Measurements from ENCODE around the gene METAP1D.
"Not testable (repeated sequence)": the region's sequence is repeated elsewhere in the genome, so short reads cannot be mapped to it uniquely, and the experiment has no call there.

METAP1D gene

GRCh38 chr2:171965238-171965637, 34.5 kb upstream of the METAP1D start:
- TF ChIP-seq Cebpa-rat (IDR thresholded peaks at IDR 0.05), result no peak
- H3K9me3 ChIP-seq, result no peaks in the 10 kb centered on the region
- H3K4me2 ChIP-seq, result no peak overlapping the region
- H3K4me3 ChIP-seq, result no peak overlapping the region
- no peaks in the 10 kb centered on the region for H3K4me1 ChIP-seq
- H3K27me3 ChIP-seq, result no peaks in the 10 kb centered on the region
- no peak overlapping the region for H3K27ac ChIP-seq
- peaks cover 48% of the 10 kb centered on the region for H3K36me3 ChIP-seq
- H4K20me1 ChIP-seq, result peaks cover 17% of the 10 kb centered on the region; the same call in 1 of the 2 replicates
- no peak overlapping the region for H3K9ac ChIP-seq

DNA sequence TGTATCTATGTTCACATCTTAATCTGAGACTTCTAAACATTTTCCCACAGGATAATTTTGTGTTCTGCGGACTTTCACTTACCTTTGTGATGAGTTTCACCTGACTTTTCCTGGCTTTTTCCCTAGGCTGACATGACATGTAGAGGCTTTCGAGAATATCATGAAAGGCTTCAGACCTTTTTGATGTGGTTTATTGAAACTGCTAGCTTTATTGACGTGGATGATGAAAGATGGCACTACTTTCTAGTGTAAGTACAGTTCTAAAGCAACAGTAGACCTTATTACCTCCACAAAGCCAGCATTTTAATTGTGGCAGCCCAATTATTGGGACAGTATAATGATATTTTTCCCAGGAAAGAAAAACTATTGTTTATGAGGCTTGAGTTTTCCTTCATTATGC, 34.1 kb upstream of the METAP1D start:
- H3K4me2 ChIP-seq, result no peak overlapping the region
- no peak overlapping the region for H3K9ac ChIP-seq
- peaks cover 13% of the 10 kb centered on the region; the same call in 1 of the 2 replicates for H4K20me1 ChIP-seq
- no peaks in the 10 kb centered on the region for H3K9me3 ChIP-seq
- H3K36me3 ChIP-seq, result peaks cover 49% of the 10 kb centered on the region
- no peaks in the 10 kb centered on the region for H3K27me3 ChIP-seq
- no peak overlapping the region for H3K4me3 ChIP-seq
- no peak overlapping the region for H3K27ac ChIP-seq
- no peak for TF ChIP-seq Cebpa-rat (IDR thresholded peaks at IDR 0.05)
- H3K4me1 ChIP-seq, result no peaks in the 10 kb centered on the region

GRCh38 chr2:171966235-171966634, 33.5 kb upstream of the METAP1D start:
- Histone ChIP-seq H3K27ac (no peak overlapping the region), H3K27me3 (no peaks in the 10 kb centered on the region), H4K20me1 (0 out of 2 replicates have a peak, but pooled peaks cover 11% of the 10 kb centered on the region), H3K4me2 (no peak overlapping the region), H3K36me3 (peaks cover 49% of the 10 kb centered on the region), H3K9ac (no peak overlapping the region), H3K4me1 (no peaks in the 10 kb centered on the region), H3K9me3 (no peaks in the 10 kb centered on the region), H3K4me3 (no peak overlapping the region)
- no peak for TF ChIP-seq Cebpa-rat (IDR thresholded peaks at IDR 0.05)

GRCh38 chr2:171966688-171967087, 33.1 kb upstream of the METAP1D start:
- Histone ChIP-seq H3K4me2 (no peak overlapping the region), H3K36me3 (peaks cover 54% of the 10 kb centered on the region), H3K9me3 (no peaks in the 10 kb centered on the region), H3K27me3 (no peaks in the 10 kb centered on the region), H3K4me3 (no peak overlapping the region), H4K20me1 (0 out of 2 replicates have a peak, but pooled peaks cover 11% of the 10 kb centered on the region), H3K27ac (no peak overlapping the region), H3K9ac (no peak overlapping the region), H3K4me1 (no peaks in the 10 kb centered on the region)
- no peak for TF ChIP-seq Cebpa-rat (IDR thresholded peaks at IDR 0.05)

GRCh38 chr2:171968509-171968908, 31.2 kb upstream of the METAP1D start:
- Histone ChIP-seq H3K4me3 (no peak overlapping the region), H3K4me2 (no peak overlapping the region), H4K20me1 (0 out of 2 replicates have a peak, but pooled peaks cover 11% of the 10 kb centered on the region), H3K9ac (no peak overlapping the region), H3K36me3 (peaks cover 69% of the 10 kb centered on the region), H3K9me3 (no peaks in the 10 kb centered on the region), H3K27me3 (no peaks in the 10 kb centered on the region), H3K4me1 (no peaks in the 10 kb centered on the region), H3K27ac (no peak overlapping the region)
- no peak for TF ChIP-seq Cebpa-rat (IDR thresholded peaks at IDR 0.05)

DNA sequence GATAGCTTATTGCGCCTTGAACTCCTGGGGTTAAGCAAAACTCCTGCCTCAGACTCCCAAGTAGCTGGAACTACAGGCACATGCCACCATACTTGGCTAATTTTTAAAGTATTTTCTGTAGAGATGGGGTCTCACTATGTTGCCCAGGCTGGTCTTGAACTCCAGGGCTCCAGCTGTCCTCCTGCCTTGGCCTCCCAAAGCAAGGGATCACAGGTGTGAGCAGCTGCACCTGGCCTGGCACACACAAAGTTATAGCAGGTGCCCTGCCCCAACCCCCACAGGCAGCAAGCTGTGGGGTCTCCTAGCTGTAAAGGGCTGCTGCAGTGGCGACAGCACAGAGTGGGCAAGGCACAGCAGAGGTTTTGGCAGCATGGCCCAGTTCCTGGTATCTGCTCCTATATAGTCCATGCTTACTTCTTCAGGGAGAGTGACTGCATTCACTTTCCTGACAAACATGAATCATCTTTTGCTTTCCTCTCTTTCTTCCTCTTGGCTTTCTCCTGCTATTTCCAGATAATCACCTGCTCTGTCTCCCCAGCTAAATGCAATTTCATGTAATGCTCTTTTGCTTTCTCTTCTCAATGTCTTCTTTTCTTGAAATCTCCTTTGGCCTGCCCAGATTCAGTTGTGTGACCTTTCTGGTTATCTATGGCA, 27.3 kb upstream of the METAP1D start:
- Histone ChIP-seq H3K27me3 (no peaks in the 10 kb centered on the region), H3K4me1 (no peaks in the 10 kb centered on the region), H3K9me3 (no peaks in the 10 kb centered on the region), H3K9ac (no peak overlapping the region), H3K36me3 (peaks cover 79% of the 10 kb centered on the region), H4K20me1 (no peaks in the 10 kb centered on the region), H3K4me2 (no peak overlapping the region), H3K4me3 (no peak overlapping the region), H3K27ac (no peak overlapping the region)
- no peak for TF ChIP-seq Cebpa-rat (IDR thresholded peaks at IDR 0.05)

GRCh38 chr2:171979103-171979502, 20.6 kb upstream of the METAP1D start:
- Histone ChIP-seq H3K27ac (no peak overlapping the region), H3K9ac (no peak overlapping the region), H3K4me2 (no peak overlapping the region), H3K9me3 (no peaks in the 10 kb centered on the region), H3K27me3 (no peaks in the 10 kb centered on the region), H3K4me3 (no peak overlapping the region), H3K4me1 (no peaks in the 10 kb centered on the region), H4K20me1 (no peaks in the 10 kb centered on the region), H3K36me3 (peaks cover 78% of the 10 kb centered on the region)
- no peak for TF ChIP-seq Cebpa-rat (IDR thresholded peaks at IDR 0.05)

DNA sequence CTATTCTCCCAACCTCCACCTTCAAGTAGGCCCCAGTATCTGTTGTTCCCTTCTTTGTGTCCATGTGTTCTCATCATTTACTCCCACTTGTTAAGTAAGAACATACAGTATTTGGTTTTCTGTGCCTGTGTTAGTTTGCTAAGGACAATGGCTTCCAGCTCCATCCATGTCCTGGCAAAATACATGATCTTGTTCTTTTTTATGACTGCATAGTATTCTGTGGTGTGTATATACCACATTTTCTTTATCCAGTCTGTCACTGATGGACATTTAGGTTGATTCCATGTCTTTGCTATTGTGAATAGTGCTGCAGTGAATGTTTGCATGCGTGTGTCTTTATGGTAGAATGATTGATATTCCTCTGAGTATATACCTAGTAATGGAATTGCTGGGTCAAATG, 15.8 kb upstream of the METAP1D start:
- H3K4me2 ChIP-seq, H3K27ac ChIP-seq, H3K27me3 ChIP-seq, H3K4me3 ChIP-seq, H3K4me1 ChIP-seq, H4K20me1 ChIP-seq, H3K9me3 ChIP-seq, H3K9ac ChIP-seq: not testable (repeated sequence)
- peaks cover 50% of the 10 kb centered on the region for H3K36me3 ChIP-seq

DNA sequence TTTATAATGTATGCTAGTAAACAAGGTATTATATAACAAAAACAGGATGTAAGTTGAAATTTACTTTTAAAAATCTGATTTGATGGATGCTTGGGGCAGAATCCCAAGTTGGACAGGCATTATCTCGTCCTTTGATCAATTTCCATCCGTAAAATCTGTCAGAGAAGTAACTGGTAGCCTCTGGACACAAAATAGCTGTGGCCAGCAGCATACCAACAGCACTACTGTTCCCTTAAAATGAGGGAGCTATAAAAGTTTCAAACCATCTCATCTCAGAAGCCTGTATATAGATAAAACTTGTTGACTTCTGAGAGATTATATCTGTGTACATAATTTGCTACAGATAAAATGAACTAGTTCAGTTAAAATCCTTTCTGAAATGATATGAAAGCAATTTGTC, 14.7 kb upstream of the METAP1D start:
- no peak overlapping the region for H3K27ac ChIP-seq
- no peaks in the 10 kb centered on the region for H3K27me3 ChIP-seq
- H3K4me3 ChIP-seq, result no peak overlapping the region
- no peaks in the 10 kb centered on the region for H3K9me3 ChIP-seq
- no peak overlapping the region for H3K9ac ChIP-seq
- no peak for TF ChIP-seq Cebpa-rat (IDR thresholded peaks at IDR 0.05)
- H3K4me1 ChIP-seq, result no peaks in the 10 kb centered on the region
- peaks cover 38% of the 10 kb centered on the region for H3K36me3 ChIP-seq
- H4K20me1 ChIP-seq, result no peaks in the 10 kb centered on the region
- no peak overlapping the region for H3K4me2 ChIP-seq

GRCh38 chr2:171986778-171987177, 13.0 kb upstream of the METAP1D start:
- H3K4me3 ChIP-seq, result no peak overlapping the region
- H3K27ac ChIP-seq, result no peak overlapping the region
- no peaks in the 10 kb centered on the region for H3K4me1 ChIP-seq
- peaks cover 29% of the 10 kb centered on the region for H3K36me3 ChIP-seq
- H4K20me1 ChIP-seq, result no peaks in the 10 kb centered on the region
- TF ChIP-seq Cebpa-rat (IDR thresholded peaks at IDR 0.05), result no peak
- H3K9ac ChIP-seq, result no peak overlapping the region
- no peaks in the 10 kb centered on the region for H3K27me3 ChIP-seq
- no peaks in the 10 kb centered on the region for H3K9me3 ChIP-seq
- H3K4me2 ChIP-seq, result no peak overlapping the region

DNA sequence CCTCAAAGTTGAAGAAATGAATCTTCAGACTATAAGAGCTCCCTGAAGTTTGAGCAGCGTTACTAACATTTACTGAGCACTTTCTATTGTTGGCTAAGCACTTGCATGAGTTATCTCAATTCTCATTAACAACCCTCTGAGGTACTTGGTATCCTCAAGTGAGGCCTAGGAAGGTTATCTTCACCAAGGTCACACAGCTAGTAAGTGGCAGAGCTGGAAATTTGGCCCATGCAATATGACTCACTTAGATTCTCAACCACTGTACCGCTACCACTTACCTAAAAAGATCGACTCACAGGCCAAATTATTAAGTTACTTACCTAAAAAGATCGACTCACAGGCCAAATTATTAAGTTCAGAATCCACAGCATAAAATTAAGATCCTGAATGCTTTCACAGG, 8.7 kb upstream of the METAP1D start:
- 0 out of 2 replicates have a peak, but pooled peaks cover under 1% of the 10 kb centered on the region for H3K36me3 ChIP-seq
- H3K27ac ChIP-seq, result no peak overlapping the region
- H4K20me1 ChIP-seq, result no peaks in the 10 kb centered on the region
- H3K9me3 ChIP-seq, result no peaks in the 10 kb centered on the region
- H3K27me3 ChIP-seq, result no peaks in the 10 kb centered on the region
- H3K4me1 ChIP-seq, result no peaks in the 10 kb centered on the region
- no peak for TF ChIP-seq Cebpa-rat (IDR thresholded peaks at IDR 0.05)
- H3K4me3 ChIP-seq, result no peak overlapping the region
- H3K9ac ChIP-seq, result no peak overlapping the region
- no peak overlapping the region for H3K4me2 ChIP-seq
